Left forelimb (tissue), 1 donor: ENCODE results near the gene ZNF469.
"Not testable (repeated sequence)": the region's sequence is repeated elsewhere in the genome, so short reads cannot be mapped to it uniquely, and the experiment has no call there.

Experiments used
- DNase-seq: peaks from one replicate; pipeline ENCODE4 v3.0.0-alpha.2; 2018; ENCODE audit warnings: low spot score

Gene ZNF469

DNA sequence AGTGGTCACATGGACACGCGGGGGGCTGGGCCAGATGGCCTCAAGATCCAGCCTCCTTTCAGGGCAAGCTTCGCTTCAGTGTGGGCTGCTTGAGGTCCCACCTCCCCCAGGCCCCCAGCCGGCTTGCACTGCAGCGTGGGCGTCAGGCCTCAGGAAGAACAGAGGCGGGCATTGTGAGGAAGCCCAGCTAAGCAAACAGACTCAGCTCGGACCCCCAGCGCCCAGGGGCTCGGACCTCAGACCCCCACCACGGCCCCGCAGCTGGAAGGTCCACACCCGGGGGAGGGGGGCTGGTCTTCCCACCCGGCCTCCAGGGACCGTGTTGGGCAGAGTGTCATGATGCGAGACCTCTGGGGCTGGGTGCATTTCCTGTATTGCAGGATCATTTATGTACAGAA, 24.7 kb upstream of the ZNF469 start:
- no peak for DNase-seq

DNA sequence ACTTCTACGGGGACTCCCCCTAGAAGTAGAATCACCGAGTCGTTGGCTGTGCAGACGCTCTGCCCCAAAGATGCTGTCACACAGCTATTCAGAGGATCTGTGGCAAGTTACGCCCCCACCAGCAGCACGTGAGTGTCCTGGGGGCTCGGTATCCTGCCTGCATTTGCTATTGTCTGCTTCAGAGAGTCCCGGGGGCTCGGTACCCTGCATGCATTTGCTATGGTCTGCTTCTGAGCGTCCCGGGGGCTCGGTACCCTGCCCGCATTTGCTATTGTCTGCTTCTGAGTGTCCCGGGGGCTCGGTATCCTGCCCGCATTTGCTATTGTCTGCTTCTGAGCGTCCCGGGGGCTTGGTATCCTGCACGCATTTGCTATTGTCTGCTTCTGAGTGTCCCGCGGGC, 23.8 kb upstream of the ZNF469 start:
- DNase-seq, result no peak

DNA sequence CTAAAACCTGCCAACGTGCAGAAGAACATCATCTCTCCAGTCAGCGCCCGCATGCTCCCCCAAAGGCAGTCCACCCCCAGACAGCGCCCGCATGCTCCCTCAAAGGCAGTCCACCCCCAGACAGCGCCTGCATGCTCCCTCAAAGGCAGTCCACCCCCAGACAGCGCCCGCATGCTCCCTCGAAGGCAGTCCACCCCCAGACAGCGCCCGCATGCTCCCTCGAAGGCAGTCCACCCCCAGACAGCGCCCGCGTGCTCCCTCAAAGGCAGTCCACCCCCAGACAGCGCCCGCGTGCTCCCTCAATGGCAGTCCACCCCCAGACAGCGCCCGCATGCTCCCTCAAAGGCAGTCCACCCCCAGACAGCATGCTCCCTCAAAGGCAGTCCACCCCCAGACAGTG, 22.4 kb upstream of the ZNF469 start:
- not testable (repeated sequence) for DNase-seq

DNA sequence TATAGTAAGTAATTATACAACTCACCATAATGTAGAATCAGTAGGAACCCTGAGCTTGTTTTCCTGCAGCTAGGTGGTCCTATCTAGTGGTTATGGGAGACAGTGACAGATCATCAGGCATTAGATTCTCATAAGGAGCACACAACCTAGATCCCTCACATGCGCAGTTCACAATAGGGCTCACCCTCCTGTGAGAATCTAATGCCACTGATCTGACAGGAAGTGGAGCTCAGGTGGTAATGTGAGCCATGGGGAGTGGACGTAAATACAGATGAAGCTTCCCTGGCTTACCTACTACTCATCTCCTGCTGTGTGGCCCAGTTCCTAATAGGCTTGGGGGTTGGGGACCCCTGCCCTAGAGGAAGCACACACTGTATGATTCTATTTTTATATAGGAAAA, 21.8 kb upstream of the ZNF469 start:
- DNase-seq, result no peak

DNA sequence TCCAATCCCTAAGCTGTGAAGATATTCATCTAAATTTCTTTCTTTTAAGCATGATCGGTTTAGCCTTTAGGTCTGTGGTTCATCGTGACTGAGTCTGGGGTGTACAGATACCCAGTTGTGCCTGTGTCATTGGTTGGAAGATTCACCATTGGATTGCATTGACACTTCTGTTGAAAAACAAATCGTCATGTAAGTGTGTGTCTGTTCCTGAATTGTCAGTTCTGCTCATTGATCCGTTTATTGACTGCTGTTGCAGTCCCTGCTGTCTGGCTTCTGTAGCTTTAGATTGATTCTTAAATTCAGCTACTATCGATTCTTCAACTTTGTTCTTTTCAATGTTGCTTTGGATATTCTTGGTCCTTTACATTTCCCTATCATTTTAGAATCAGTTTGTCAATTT, 21.0 kb upstream of the ZNF469 start:
- DNase-seq, result no peak

DNA sequence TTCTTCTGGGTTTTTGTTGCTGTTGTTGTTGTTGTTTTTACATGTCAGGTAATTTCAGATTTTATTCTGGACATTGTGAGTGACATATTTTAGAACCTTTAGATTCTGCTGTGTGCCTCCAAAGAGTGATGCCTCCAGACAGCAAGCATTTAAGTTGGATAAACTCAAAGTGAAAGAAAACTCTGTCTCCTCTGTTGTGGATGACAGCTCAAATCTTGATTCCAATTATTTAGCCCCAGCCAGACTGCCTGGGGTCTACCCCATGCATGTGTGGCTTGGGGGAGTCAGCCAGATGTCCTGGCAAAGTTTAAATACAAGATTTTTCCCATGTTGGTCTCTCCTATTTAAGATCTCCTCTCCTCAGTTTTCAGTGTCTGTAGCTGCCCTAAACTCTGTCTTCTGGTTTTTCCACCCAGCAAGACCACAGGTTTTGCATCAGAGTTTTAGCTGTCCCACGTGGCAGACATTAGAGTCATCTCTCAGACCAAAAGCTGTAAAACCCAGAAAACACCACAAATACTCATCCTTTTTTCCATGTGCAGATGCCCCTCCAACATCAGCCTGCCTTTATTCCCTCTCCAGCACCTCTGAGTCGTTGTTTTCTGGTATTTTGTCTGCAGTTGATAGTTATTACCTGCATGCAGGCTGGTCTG, 19.4 kb upstream of the ZNF469 start:
- DNase-seq, result no peak

DNA sequence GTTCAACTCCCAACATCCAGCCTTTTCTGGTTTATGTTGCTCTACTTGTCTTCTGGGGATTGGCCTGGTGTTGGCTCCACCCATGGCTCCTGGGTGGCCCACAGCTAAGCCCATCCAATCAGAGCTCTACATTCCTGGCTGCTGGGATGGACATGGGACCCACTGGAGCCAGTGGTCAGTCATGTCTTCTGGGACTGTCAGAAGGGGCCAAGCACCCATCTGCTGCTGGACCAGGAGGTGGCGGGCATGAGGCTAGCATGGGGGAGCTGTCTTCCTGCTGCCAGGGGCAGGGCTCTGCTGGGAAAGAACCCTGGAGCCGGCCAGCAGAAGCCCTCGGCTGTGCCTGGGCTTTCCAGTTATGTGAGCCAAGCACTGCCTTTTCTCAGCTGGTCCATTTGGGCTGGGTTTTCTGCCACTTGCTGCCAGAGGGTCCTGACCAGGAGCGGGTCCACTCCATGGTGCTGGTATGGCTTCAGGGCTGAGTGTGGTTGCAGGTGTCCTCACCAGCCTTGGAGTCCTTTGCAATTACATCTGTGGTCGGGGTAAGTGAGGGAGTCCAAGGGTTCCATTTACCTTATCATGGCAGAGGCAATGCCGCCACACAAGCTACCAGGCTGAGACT, 17.4 kb upstream of the ZNF469 start:
- no peak for DNase-seq

DNA sequence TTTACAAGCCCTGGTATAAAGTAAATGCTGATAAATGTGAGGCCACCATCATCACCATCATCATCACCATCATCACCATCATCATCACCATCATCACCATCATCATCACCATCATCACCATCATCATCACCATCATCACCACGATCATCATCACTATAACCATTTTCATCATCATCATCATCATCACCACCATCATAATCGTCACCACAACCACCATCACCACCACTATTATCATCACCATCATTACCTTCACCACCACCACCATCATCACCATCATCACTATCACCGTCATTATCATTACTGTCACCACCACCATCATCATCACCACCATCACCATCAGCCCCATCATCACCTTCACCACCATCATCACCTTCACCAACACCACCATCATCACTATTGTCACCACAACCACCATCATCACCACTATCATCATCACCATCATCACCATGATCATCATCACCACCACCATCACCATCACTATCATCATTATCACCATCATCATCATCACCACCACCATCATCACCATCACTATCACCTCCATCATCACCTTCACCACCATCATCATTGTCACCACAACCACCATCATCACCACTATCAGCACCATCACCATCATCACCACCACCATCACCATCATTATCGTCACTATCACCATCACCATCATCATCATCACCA, 16.6 kb upstream of the ZNF469 start:
- DNase-seq, result no peak

DNA sequence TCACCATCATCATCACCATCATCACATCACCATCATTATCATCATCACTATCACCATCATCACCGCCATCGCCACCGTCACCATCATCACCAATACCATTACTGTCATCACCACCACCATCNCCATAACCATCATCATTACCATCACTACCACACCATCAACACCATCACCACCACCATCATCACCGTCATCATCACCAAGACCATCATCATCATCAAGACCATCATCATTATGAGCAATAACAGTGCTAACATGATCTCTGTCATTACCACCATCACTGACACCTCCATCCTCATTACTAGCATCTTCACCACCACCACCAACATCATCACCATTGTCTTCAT, 16.1 kb upstream of the ZNF469 start:
- no peak for DNase-seq

DNA sequence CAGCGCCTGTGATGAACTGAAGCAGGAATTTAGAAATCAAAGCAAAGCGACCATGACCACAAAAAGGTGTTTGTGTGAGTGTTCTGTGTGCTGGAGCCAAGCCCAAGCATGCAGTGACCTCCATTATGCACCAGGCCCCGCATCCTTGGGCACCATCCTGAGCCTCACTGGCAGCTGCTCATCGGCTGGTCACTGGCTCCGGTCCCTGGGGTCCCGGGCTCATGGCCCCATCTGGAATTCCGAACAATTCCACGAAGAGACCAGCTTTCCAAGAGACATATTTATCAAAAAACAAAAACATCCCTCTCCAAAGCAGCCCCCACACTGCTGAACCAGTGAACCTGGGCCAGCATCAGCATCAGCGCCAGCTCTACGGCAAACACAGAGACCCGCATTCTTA, 15.2 kb upstream of the ZNF469 start:
- DNase-seq, result no peak

DNA sequence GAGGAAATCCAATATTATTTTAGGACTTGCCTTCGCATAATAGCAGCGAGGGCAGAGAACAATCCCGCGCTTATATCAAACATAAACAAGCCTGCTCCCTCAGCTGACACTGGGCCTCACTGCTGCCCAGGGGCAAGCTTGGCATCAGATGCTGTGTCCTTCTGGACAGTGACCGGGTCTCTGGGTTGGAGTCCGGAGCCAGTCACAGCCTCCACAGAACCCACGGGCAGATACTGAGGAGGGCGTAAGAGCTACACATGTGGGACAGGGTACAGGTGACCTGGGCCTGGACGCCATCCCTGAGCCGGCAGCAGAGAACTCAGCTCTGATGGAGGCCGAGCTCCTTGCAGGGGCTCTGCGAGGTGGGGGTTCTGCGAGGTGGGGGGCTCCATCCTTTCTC, 14.7 kb upstream of the ZNF469 start:
- no peak for DNase-seq

DNA sequence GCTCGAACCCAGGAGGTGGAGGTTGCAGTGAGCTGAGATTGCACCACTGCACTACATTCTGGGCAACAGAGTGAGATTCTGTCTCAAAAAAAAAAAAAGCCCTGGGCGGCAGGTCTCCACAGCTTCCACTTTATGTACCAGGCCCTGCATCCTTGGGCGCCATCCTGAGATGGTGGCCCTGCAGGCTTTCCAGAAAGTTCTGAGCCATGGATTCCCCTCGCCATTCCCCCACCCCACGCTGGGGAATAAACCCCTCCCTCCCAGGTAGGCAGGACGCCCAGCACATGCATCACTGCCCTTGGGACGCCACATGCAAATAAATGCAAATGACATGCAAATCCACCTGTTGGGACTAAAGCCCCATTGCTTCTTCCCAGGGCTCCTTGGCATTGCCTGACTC, 13.8 kb upstream of the ZNF469 start:
- DNase-seq, result no peak

DNA sequence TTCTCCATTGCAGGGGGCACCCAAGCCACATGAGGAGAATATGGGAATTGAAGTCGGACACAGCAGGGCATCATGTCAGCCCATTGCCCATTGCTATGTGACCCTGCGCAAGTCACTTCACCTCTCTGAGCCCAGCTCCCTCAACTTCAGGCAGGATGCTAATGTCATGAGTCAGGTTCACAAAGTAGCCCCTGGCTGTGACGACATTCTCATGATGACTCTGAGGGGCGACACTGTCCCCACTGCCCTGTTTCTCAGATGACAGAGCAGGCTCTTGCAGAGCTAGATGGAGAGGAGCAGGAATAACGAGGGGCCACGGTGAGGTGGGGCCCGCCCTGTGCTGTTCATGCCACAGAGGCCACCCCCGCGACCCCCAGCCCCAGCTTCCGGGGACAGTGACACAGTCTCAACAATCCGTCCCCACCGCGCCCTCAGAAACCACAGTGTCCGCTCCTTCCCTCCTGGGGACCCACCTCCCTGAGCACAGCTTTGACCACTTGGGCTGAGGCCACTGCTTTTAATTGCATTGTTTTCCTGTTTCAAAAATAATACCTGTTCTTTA, 13.2 kb upstream of the ZNF469 start:
- DNase-seq, result no peak

DNA sequence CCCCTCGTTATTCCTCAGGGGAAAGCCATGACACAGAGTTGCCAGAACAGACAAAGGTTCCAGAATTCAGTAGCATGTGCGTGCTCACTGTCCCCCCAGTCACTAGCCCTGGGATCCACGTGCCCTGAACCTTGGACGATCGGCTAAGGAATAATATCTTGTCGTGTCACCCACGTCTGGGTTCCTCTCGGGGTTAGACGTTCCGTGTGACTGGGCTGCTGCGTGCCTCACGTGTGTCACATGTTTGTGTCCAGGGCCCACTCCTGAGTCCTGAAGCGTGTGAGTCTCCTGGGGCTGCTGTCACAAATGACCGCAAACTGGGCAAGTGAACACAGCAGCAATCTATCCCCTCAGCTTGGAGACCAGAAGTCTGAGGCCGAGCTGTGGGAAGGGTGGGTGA, 12.4 kb upstream of the ZNF469 start:
- no peak for DNase-seq

DNA sequence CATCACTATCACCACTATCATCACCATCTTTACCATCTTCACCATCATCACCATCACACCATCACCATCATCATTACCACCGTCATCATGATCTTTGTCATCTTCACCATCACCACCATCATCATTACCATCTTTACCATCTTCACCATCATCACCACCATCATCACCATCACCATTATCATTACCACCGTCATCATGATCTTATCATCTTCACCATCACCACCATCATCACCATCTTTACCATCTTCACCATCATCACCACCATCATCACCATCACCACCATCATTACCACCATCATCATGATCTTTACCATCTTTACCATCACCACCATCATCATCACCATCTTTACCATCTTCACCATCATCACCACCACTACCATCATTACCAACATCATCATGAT, 10.2 kb upstream of the ZNF469 start:
- no peak for DNase-seq

DNA sequence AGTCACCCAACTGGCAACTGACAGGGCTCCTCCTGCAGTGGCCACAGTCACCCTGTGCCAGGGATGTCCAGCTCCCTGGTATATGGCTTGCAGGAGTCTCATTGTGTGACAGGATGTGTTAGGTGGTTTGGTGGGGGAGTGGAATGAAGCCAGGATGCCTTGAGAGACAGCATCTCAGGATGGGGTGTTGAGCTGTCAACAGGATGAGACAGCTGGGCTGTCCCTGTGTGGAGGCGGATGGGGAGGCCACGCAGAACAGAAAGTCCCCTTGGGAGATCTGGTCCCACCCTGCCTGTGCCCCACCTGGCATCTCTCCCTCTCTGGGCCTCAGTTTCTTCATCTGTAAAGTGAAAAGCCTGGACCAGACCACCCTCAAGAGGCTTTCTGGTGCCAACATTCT, 9.5 kb upstream of the ZNF469 start:
- no peak for DNase-seq

DNA sequence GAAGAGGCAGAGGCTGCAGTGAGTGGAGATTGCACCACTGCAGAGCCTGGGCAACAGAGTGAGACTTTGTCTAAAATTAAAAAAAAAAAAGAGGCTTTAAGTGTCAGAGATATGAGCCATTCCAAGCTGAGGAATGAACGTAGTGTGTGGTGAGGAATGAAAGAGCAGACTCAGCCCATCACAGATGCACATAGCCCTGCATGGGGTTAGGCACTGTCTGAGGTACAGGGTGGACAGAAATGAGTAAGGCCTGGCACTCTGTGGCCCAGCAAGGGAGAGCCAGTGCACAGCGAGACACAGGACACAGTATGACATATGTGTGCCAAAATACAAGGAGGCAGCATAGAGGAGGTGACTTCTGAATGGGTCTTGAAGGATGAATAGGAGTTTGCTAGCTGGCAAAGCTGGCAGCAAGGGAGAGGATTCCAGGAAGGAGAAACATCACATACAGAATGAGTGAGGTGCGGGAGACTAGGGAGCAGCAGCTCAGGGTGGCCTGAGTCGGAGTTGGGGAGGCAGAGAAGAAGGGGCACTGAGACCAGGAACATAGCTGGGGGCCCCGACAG, 8.7 kb upstream of the ZNF469 start:
- no peak for DNase-seq

DNA sequence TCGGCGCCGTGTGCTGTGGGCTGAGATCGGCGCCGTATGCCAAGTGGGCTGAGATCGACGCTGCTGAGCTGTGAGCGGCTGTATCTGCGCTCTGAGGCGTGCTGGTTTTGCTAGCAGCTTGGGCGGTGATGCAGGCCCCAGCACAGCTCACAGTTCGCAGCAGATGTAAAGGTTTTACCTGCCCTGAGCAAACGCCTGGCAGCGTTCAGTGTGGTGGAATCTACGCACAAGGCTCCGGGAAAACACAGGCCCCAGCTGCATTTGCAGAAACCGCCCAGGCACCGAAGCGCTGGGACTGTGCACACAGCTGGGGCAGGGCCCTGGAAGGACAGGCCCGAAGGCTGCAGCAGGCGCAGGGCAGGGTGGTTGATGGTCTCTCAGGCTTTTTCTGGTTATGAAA, 8.0 kb upstream of the ZNF469 start:
- DNase-seq, result no peak

DNA sequence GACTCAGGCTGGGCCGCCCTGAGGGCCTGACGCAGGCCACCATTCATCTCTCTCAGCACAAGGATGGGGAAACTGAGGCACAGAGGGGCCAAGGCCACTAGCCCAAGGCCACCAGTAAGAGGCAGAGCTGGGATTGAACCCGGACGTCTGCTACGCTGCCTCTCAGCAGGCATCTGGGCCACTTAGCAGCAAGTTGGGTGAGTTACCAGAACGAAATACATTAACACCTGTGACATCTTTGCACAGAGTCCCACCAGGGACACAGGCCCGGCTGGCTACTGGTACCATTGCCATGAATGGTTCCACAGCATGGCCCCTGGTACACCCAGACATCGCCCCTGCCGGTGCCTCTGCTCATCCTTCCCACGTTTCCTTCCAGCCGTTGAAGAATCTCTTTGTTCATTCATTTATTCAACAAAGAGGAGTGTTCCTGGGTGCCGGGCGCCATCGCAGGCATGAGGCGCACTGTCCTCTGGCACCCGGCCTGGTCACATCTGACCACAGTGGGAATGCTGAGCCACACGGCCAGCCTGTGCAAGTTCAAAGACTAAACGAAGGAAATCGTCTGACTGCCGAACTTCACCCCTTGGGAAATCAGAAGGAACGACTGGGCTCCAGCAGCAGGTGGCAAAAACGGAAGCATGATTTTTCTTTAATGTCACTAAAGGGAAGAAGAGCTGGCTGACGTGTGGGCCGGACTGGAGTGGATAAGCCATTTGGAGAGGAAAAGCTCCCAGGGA, 7.4 kb upstream of the ZNF469 start:
- no peak for DNase-seq

DNA sequence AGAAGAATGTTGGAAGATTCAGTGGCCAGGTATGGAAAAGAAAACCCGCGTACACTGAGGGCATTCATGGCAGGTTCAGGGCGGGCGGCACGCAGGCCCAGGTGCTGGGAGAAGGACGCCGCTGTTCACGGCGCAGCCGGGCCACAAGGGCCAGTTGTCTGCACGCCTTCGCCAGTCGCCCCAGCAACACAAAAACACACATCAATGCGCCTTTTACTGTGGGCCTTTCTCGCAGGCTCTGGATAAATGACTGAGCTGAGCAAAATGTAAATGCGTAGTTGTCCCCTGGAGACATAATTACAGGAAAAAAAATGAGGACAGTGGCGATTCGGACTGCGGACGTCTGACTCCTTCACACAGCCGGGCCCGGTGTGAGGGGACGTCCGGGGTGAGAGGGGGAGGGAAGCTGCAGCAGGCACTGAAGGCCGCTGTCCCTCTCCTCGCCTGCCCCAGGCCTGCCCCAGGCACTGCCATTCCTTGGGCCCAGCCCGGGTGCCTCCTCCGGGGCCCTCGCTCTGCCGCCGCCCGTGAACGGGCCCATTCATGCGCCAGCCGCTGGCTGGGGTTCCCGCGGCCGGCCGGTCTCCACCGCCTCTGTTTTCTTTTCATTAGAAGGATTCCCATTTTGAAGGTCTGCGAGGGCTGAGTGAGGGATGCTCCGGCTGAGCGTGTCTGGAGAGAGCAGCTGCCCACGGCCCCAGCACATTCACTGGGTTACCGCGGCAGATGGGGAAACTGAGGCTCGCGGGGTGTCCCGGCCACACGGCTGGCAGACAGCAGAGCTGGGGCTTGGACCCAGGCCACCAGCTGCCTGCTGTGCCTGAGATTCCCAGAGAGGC, 6.5 kb upstream of the ZNF469 start:
- DNase-seq, result no peak
